ENCODE data around the gene ZFR2.

ZFR2 gene

DNA sequence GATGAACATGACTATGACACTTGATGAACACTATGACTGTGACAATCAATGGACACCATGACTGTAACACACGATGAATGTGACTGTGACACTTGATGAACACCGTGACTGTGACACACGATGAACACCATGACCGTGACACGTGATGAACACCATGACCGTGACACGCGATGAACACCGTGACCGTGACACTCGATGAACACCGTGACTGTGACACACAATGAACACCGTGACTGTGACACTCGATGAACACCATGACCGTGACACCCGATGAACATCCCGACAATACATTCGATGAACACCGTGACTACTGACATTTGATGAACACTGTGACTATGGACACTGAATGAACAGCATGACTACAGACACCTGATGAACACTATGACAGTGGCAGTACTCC, 30.9 kb downstream of the ZFR2 start:
- no peak for DNase-seq (ENCODE audit: low read depth in 3 of 3, low spot score in 1 of 3)

DNA sequence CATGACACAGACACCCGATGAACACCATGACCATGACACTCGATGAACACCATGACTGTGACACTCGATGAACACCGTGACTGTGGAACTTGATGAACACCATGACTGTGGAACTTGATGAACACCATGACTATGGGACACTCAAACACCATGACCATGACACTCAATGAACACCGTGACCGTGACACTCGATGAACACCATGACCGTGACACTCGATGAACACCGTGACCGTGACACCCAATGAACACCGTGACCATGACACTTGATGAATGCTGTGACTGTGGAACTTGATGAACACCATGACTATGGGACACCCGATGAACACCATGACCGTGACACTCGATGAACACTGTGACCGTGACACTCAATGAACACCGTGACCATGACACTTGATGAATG, 31.5 kb downstream of the ZFR2 start:
- no peak for DNase-seq (ENCODE audit: low read depth in 3 of 3, low spot score in 1 of 3)

DNA sequence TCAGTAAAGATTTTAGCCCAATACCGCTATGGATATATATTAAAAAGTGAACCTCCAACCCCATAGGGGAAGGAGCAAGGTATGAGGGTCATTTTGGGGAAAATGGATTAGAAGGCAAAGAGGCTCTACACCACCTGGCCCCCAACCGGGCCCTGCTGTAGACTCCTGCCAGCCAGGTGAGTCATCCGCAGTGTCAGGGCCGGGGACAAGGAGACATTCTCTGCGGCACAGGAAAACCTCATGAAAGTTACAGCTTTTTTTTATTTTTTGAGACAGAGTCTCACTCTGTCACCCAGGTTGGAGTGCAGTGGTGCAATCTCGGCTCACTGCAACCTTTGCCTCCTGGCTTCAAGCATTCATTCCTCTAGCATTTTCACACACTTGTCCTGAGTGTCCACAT, 32.0 kb downstream of the ZFR2 start:
- DNase-seq (ENCODE audit: low read depth in 3 of 3, low spot score in 1 of 3) = no peak

DNA sequence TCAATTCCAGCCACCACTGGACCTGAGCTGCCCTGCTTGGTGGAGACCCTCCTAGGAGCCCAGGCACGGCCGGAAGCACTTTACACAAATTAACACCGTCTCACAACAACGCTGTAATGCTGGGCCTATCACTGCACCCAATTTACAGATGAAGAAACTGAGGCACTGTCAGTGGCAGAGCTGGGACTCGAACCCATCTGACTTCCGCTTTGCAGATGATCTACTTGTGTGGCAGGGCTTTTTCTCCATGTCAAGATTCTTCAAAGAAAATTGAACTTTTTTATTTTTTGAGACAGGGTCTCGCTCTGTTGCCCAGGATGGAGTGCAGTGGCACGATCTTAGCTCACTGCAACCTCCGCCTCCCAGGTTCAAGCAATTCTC, 33.8 kb downstream of the ZFR2 start:
- no peak for DNase-seq (ENCODE audit: low read depth in 3 of 3, low spot score in 1 of 3)

DNA sequence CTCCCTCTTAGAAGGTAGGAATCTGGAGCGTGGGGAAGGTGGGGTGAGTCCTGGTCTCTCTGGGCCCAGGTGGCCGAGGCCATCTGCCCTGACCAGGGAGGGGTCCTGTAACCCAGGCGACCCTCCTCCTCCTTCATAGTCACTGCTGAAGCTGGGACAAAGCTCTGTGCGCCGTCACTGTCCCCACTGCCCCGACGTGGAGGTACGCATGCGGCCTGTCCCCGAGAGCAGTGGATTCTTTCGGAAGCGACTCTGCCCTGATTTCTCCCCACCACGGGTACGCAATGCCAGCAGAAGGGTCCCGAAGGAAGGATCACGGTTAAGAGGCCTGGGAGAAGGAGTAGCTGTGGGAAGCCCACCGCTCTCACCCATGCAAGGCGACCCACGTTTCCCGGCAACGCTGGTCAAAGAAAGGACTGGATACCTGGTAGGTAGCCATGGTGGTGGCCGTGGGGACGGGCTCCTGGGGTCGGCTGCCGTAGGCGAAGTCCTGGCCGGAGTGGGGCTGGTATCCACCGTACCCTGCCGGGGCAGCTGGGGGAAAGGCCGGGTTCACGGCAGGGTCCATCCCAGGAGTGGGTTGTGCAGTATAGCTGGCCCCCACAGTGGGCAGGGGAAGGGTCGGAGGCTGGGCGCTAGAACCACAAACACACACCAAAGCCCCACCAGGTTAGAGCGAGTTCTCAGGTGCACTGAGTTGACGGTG, 34.3 kb downstream of the ZFR2 start:
- DNase-seq (ENCODE audit: low read depth in 3 of 3, low spot score in 1 of 3) = no peak

DNA sequence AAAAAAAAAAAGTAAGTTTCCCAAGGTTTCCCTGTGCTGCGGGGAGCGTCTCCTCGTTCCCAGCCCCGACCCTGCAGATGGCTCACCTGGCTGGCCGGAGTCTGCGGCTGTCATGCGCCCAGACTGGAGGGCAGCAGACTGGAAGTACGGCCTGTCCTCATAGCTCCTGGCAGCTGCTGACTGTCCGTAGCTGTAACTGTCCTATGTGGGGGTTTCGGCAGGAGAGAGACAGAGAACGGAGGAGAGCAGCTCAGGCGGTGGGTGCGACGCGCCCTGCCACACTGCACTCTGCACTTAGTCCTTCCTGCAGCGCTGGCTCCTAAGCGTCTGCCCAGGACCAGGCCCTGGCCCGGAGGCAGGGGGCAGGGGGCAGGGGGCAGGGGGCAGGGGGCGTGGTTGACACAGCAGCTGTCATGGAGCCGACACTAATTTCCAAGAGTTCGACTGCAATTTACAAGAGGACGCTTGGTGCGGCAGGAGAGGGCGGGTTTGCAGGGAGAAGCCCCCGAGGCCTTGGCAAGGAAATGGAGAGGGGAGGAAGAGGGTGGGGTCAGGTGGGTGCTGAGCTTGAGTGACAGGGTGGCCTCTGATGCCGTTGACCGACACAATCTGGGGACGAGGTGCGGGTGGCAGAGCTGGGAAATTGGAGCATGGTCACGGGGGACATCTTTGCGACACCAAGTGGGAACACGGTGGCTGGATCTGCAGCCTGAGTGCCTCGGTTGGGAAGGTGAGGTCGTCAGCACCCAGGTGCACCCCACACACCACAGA, 35.1 kb downstream of the ZFR2 start:
- DNase-seq (ENCODE audit: low read depth in 3 of 3, low spot score in 1 of 3) = no peak

DNA sequence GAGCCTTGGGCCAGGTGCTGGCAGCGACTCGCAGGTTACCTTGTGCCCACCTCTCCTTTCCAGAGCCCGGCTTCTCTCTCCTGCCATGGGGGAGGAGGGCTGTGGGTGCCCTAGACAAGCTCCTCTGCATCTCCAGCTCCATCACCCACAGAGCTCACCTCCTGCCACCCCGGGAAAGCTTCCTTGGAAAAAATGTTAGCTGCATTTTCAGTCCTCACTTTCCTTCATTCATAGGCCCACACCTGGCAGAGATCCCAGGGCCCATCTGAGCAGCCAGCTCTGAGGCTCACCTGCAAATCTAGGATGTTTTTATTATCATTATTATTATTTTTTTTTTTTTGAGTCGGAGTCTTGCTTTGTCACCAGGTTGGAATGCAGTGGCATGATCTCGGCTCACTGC, 36.8 kb downstream of the ZFR2 start:
- no peak for DNase-seq (ENCODE audit: low read depth in 3 of 3, low spot score in 1 of 3)

DNA sequence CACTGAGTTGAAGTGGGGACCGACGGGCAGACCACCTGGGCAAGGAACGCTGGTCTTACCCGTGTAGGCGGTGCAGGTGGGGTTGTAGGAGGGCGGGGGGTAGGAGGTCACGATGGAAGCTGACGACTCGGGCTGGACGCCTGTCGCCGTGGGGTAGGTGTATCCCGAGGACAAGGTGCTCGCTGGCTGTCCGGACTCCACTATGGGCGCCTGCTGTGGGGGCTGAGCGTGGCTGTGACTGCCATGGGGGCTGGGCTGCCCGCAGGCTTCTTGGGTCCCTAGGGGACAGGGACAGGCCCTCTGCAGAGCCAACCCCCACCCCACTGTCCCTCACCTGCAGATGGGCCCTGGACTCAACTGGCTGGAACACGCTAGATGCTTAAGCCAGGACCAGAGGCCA, 37.2 kb downstream of the ZFR2 start:
- no peak for DNase-seq (ENCODE audit: low read depth in 3 of 3, low spot score in 1 of 3)

DNA sequence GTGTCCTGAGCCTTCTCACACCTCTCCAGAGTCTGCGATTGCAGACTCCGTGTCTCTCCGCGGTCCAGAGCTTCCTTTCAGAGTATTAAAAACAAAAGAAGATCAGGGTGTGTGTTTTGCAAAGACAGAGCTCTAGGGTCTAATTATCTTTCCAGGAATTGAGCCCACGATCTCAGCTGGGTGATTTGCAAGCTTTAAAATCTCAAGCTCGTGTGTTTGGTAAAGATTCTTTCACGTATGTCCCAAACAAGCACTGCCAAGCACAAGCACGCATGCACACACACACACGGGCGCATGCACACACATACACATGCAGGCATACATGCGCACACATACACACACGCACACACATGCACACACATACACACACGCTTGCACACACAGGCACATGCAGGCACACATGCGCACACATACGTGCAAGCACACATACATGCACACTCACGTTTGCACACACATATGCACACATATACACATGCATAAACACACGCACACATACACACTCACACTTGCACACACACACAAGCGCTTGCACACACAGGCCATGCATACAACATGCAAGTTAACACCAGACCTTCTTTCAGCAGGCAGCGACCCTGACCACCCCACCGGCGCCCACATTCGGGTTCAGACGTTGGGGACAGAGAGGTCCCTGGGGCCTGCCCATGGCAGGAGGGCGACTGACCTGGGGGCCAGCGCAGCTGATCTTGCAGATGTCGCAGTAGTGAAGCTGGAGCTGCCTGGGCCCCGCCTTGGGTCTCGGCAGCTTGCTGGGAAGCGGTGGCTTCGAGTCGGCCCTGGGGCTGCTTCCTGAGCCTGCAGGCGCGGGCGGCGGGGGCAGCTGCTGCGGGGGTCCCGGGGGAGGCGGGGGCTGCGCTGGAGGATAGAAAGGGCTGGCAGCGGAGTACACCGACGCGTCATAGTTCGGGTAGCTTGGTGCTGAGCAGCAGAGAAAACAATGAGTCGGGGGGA, 37.9 kb downstream of the ZFR2 start:
- no peak for DNase-seq (ENCODE audit: low read depth in 3 of 3, low spot score in 1 of 3)

DNA sequence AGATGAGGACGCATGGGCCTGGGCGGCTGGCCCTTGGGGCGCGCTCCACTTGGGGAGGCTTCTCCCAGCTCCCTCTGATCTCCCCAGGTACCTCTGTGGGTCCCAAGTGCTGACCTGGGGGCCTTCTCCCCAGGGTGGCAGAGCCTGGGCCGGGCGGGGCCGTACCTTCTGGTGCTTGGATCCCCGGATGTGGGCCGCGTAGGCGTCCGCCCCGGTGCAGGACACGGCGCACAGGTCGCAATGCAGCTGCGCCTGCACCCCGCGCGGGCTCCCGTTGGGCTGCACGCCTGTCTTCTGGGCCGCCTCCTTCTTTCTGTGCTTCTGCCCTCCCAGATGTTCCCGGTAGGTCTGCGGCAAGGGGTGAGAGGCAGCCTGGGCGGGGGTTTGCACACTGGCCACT, 41.5 kb downstream of the ZFR2 start:
- no peak for DNase-seq (ENCODE audit: low read depth in 3 of 3, low spot score in 1 of 3)

DNA sequence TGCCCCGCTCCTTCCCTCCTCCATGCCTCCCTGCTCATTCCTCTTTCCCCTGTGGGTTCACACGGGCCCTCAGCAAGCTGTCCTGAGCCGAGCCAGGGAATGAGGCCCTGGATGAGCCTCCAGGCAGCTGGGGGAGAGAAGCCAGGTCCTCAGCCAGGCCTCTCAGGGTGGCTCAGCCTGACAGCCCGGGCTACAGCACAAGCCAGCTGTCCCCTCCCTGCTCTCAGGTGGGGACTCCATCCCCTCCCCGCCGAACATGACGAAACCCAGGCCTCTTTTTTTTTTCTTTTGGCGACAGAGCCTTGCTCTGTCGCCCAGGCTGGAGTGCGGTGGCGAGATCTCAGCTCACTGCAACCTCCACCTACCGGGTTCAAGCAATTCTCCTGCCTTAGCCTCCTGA, 42.7 kb downstream of the ZFR2 start:
- no peak for DNase-seq (ENCODE audit: low read depth in 3 of 3, low spot score in 1 of 3)

DNA sequence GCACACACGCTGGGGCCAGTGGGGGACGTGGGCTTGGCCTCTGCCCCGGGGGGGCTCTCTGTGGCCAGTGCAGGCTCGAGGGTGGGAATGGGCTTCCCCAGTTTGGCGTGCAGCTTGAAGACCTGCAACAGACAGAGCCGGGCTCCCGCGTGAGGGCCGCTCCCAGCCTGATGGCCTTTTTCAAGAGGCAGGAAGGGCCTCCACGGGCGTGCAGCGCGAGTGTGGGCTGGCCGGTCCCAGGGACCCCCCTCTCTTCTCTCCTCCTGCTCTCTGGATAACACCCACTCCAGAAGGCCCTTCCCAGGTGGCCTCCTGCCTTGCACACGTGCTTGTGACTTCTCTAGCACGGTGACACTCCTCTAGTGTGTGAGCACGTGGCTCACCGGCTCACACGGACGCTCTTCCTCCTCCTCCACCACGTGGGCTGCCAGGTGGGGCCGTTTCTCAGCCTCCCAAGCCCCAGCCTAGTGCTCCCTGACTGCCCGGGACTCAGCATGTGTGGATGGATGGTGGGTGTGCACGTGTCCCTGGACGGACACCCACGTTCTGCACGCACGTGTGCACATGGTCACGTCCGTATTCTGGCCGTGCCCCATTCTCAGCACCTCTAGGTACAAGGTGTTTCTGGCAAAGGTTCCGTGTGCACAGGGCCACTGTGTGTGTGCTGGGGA, 43.4 kb downstream of the ZFR2 start:
- DNase-seq (ENCODE audit: low read depth in 3 of 3, low spot score in 1 of 3) = no peak

DNA sequence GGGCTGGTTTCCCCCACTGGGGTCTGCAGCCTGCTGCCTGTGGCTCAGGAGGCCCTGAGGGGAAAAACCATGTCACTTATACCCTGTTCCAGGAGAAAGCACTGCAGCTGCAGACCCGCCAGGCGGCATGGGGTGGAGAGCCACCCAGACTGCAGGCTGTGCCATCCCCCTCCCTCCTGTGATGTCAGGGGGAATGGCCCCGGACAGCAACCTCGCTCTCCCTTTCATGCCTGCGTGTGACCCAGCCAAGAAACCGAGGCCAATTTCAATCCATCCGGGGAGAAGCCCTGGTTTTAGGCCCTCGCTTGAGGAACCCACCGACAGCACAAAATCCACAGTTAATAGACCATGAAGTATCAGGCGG, 45.5 kb downstream of the ZFR2 start:
- DNase-seq (ENCODE audit: low read depth in 3 of 3, low spot score in 1 of 3) = no peak

DNA sequence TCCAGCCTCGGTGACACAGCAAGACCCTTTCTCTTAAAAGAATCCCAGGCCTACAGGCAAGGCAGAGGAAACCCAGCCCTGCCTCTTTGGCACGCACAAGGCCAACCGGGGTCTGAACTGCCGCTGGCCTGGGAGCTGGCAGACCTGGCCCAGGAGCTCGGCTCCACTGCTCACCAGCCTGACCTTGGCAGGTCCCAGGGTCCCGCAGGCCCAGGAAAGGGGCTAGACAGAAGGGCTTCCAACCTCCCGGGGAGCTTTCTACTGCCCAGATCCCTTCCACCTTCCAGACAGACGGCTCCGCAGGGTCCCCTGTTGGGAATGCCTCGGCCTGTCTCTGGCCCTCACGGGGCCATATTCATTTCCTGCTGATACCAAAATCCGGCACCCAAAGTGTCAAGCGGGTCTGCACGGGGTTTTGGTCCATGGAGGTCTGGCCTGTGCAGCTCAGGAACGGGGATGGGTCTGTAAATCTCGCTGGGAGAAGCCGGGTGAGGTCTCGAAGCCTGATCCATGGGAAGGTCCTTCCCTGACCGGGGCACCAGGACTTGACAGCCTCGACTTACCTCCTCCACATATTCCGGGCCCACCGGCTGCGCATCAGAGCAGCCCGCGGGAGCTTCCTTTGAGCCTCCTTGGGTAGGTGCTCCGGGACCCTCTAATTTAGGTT, 46.0 kb downstream of the ZFR2 start:
- DNase-seq (ENCODE audit: low read depth in 3 of 3, low spot score in 1 of 3) = no peak

DNA sequence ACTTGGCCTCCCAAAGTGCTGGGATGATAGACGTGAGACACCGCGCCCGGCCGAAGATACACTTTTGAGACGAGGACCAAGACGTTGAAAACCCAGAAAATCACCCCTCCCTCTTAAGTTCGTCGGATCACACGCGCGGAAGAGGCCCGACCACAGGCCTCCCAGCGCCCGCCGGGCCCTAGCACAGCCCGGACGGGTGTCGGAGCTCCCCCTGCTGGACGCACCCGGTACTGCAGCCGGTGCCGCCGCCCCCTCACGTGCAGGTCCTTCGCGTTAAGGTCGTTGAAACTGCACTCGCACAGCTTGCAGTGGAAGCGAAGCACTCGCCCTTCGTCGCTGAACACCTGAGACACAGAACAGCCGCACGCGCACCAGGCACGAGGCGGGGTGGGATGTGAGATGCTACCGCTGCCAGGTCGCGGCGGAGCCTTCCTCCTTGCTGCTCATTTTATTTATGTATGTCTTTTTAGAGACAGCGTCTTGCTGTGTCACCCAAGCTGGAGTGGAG, 46.9 kb downstream of the ZFR2 start:
- peak; percentile 55 to 94 (median 86) for DNase-seq (ENCODE audit: low read depth in 3 of 3, low spot score in 1 of 3)

DNA sequence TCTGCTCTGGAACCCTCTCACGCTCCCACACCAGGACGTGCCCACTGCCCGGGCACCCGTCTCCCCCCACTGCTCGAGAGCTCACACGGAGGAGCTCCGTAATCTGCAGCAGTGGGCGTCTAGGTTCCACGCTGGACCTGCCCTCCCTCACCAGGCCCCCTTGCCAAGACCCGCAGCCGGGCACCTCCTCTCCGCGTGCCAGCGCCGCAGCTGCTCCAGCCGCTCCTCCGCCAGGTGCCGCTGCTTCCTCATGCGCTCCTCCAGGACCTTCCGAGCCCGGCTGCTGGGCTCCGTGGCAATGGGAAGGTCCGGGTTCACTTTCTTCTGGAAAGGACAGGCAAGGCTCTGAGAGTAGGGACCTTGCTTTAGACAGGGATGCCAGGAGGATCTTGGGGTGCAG, 47.7 kb downstream of the ZFR2 start:
- DNase-seq (ENCODE audit: low read depth in 3 of 3, low spot score in 1 of 3) = no peak

DNA sequence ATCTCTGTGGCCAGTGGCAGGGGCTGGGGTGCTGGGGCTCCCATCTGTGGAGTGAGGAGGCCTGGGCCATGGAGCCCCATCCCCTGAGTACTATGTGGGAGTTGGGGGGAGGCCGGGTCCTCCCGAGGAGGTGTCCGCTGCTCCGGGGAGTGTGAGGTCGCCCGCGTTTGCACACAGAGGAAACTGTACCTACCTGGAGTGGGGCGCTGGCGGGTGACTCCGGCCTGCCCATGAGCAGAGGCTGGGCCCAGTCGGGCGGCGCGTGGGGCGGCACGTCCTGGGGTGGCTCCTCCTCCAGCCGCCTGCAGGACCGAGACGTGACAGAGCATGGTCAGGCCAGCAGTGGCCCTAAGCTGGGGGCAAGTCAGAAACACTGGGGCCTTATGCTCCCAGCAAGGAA, 48.8 kb downstream of the ZFR2 start:
- DNase-seq (ENCODE audit: low read depth in 3 of 3, low spot score in 1 of 3) = no peak

DNA sequence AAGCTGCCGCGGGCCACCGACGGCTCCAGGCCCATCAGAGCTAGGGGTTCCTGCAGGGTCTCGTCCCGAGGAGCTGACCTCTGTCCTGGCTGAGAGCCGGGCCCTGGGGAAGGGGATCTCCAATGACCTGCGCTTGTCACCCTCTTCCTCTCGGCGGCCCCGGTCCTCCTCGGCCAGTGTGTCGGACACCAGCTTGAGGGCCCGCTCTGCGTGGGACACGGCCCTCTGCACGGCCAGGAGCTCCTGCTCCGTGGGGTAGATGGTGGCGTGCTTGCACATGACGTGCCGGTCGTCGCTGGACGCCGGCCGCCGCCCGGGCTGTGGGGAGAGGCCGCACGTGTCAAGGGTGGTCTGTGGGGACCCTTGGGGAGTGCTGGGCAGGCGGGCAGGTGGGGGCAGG, 49.9 kb downstream of the ZFR2 start:
- no peak for DNase-seq (ENCODE audit: low read depth in 3 of 3, low spot score in 1 of 3)

DNA sequence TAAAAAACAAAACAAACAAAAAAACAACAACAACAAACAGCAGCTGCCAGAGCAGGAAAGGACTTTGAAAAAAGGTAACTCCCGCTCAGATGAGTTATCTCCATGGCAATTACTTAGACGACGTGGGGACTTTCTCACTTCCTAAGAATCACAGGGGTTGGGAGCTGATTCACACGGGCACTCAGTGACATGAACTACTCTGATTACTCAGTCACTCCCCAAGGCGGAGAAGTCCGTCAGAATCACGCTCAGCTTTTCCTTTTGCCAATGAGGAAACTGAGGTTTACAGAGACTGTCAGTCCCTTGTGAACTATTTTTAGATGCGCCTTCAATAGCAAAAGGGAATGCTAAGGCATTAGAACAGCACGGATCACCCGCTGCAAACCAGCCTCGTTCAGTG, 50.4 kb downstream of the ZFR2 start:
- no peak for DNase-seq (ENCODE audit: low read depth in 3 of 3, low spot score in 1 of 3)

DNA sequence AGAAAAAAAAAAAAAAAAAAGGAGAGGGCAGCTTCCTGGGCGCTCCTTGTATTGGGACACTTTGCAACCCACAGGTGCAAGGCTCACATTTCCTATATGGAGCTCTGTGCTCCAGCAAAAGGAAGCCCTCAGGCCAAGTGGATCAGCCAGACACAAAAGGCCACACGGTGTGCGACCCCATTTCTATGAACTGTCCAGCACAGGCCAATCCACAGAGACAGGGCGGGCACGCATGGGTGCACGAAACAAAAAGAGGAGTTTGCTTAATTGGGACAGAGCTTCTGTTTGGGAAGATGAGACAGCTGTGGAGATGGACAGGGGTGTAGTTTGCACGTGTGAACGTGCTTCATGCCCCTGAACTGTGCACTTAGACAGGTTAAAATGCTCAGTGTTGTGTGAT, 51.1 kb downstream of the ZFR2 start:
- DNase-seq (ENCODE audit: low read depth in 3 of 3, low spot score in 1 of 3) = no peak

Measured in stimulated activated CD4-positive, alpha-beta T cell treated with anti-CD3 and anti-CD28 coated beads, TNF-alpha, amount 100 ng/mL, for 1 hour (primary cell).